Activated CD4-positive, alpha-beta T cell treated with anti-CD3 and anti-CD28 coated beads for 36 hours (primary cell): Measurements from ENCODE around the gene ATP1A3. TPM values are rescaled to one million over a fixed set of nuclear protein-coding genes. Genes with fewer than 3 reads are reported as not detected.
"Not testable (repeated sequence)": the region's sequence is repeated elsewhere in the genome, so short reads cannot be mapped to it uniquely, and the experiment has no call there.

ENCODE experiments used
- ATAC-seq: fragments of 200-7000 bp; cut with Tn5 transposase; one replicate; pipeline ENCODE4 v1.10.0; 2021; ENCODE audit warnings: mild to moderate bottlenecking, moderate library complexity
- CTCF ChIA-PET: fragments of 350-600 bp; sonication (Branson Sonifier 250); formaldehyde crosslinking; loops from one replicate; lab custom pipeline; 2021; ENCODE audit warnings: antibody characterized with exemption; lab: Charles Lee
- POLR2A ChIA-PET: fragments of 350-600 bp; sonication (Branson Sonifier 250); formaldehyde crosslinking; loops from one replicate; lab custom pipeline; 2021; ENCODE audit warnings: antibody characterized with exemption, inconsistent platforms; lab: Charles Lee
- DNase-seq: peaks from one replicate; pipeline ENCODE4 v3.0.0-alpha.2; 2020
- H3K27ac Mint-ChIP-seq: one replicate; pipeline ENCODE4 v1.8.0; 2021; ENCODE audit warnings: mixed read lengths
- H3K27me3 Mint-ChIP-seq: one replicate; pipeline ENCODE4 v1.8.0; 2021; ENCODE audit warnings: mixed read lengths
- H3K36me3 Mint-ChIP-seq: one replicate; pipeline ENCODE4 v1.8.0; 2021; ENCODE audit warnings: low read depth, mixed read lengths
- H3K4me1 Mint-ChIP-seq: one replicate; pipeline ENCODE4 v1.8.0; 2021; ENCODE audit warnings: mixed read lengths
- H3K4me3 Mint-ChIP-seq: one replicate; pipeline ENCODE4 v1.8.0; 2021; ENCODE audit warnings: mild to moderate bottlenecking, moderate library complexity, mixed read lengths
- H3K9me3 Mint-ChIP-seq: one replicate; pipeline ENCODE4 v1.8.0; 2021; ENCODE audit warnings: low read depth, mixed read lengths
- intact Hi-C, 2 experiments: fragments of 100-400 bp; cut with DNase I in 1 of 2; cut with micrococcal nuclease in 1 of 2; formaldehyde crosslinking; loops; one replicate each; pipeline versions ENCODE4 v1.14.2 to v1.15.1; 2022 to 2024; cut with DNase I, micrococcal nuclease
- total RNA-seq, 2 experiments: library from RNA; stranded (reverse); gene quantifications; one replicate each; pipeline ENCODE4 v1.2.3, GENCODE V29; 2021

ATP1A3 gene
- total RNA-seq, 2 experiments from 2014 or later = 1.8 TPM

GRCh38 chr19:41941410-41942202 lies 52.4 kb downstream of the ATP1A3 start:
- no peaks in the 10 kb centered on the region for H3K9me3 Mint-ChIP-seq
- H3K4me1 Mint-ChIP-seq = peaks cover 41% of the 10 kb centered on the region
- intact Hi-C loops = loop anchor here in 1 of 2 experiments (10.0 kb wide), 2 partner anchors 167 to 397 kb away; no protein-coding TSS in a partner anchor
- H3K27me3 Mint-ChIP-seq = peaks cover 4% of the 10 kb centered on the region
- H3K4me3 Mint-ChIP-seq = peak overlapping the region; percentile 24
- ChIA-PET POLR2A (no interaction called here), CTCF (interaction anchor here (0.6 to 1.4 kb wide), 4 partner anchors 9 to 55 kb away, joined by 3 to 4 read pairs (median 4); partner anchors contain the start of gene ERFL)
- H3K36me3 Mint-ChIP-seq = no peaks in the 10 kb centered on the region
- no peak for ATAC-seq
- H3K27ac Mint-ChIP-seq = peak overlapping the region; percentile 38
- no peak for DNase-seq

GRCh38 chr19:41940731-41941409 lies 53.2 kb downstream of the ATP1A3 start:
- Mint-ChIP-seq H3K4me1 (peaks cover 41% of the 10 kb centered on the region), H3K27me3 (peaks cover 4% of the 10 kb centered on the region), H3K27ac (peak overlapping the region; percentile 86), H3K9me3 (no peaks in the 10 kb centered on the region), H3K4me3 (peak overlapping the region; percentile 75), H3K36me3 (no peaks in the 10 kb centered on the region)
- ATAC-seq (no peak), DNase-seq (no peak)
- CTCF ChIA-PET = interaction anchor here (1.4 kb wide), 2 partner anchors 10 to 54 kb away, joined by 4 read pairs; no protein-coding TSS in a partner anchor
- POLR2A ChIA-PET = no interaction called here
- intact Hi-C loops = loop anchor here in 1 of 2 experiments (10.0 kb wide), 2 partner anchors 166 to 396 kb away; no protein-coding TSS in a partner anchor

GRCh38 chr19:41939861-41940730 lies 53.9 kb downstream of the ATP1A3 start:
- Mint-ChIP-seq H3K36me3 (no peaks in the 10 kb centered on the region), H3K4me1 (peaks cover 38% of the 10 kb centered on the region), H3K4me3 (peak overlapping the region; percentile 75), H3K27me3 (peaks cover 4% of the 10 kb centered on the region), H3K9me3 (no peaks in the 10 kb centered on the region), H3K27ac (peak overlapping the region; percentile 86)
- ATAC-seq (peak; percentile 27), DNase-seq (peak; percentile 66)
- intact Hi-C loops = loop anchor here in 1 of 2 experiments (10.0 kb wide), 2 partner anchors 165 to 395 kb away; no protein-coding TSS in a partner anchor
- ChIA-PET CTCF (interaction anchor here (1.4 kb wide), 1 partner anchor 10 kb away, joined by 4 read pairs; no protein-coding TSS in a partner anchor), POLR2A (no interaction called here)

- H3K4me1 Mint-ChIP-seq = peaks cover 40% of the 10 kb centered on the region
- DNase-seq, CTCF ChIA-PET, ATAC-seq, H3K27me3 Mint-ChIP-seq, H3K36me3 Mint-ChIP-seq, POLR2A ChIA-PET, H3K4me3 Mint-ChIP-seq, intact Hi-C loops, H3K9me3 Mint-ChIP-seq, H3K27ac Mint-ChIP-seq: not testable (repeated sequence)
Observed at GRCh38 chr19:41939209-41939608, 54.8 kb downstream of the ATP1A3 start.

- peak overlapping the region; percentile 14 for H3K27ac Mint-ChIP-seq
Observed at GRCh38 chr19:41937525-41938468, 56.2 kb downstream of the ATP1A3 start.

GRCh38 chr19:41936961-41937360 lies 57.1 kb downstream of the ATP1A3 start:
- ATAC-seq = no peak
- Mint-ChIP-seq H3K27me3 (peaks cover 2% of the 10 kb centered on the region), H3K4me1 (peaks cover 39% of the 10 kb centered on the region), H3K36me3 (no peaks in the 10 kb centered on the region), H3K4me3 (no peak overlapping the region), H3K27ac (no peak overlapping the region), H3K9me3 (no peaks in the 10 kb centered on the region)
- POLR2A ChIA-PET = interaction anchor here (0.6 to 1.4 kb wide), 3 partner anchors 8 to 72 kb away, joined by 5 to 6 read pairs (median 5); no protein-coding TSS in a partner anchor
- CTCF ChIA-PET = interaction anchor here (0.6 to 1.3 kb wide), 8 partner anchors 8 to 63 kb away, joined by 3 to 7 read pairs (median 4); no protein-coding TSS in a partner anchor
- DNase-seq = no peak
- intact Hi-C loops = no loop called here

More at GRCh38 chr19:41937525-41938468, 56.2 kb downstream of the ATP1A3 start:
- ChIA-PET POLR2A (interaction anchor here (0.6 to 1.4 kb wide), 3 partner anchors 7 to 73 kb away, joined by 5 to 6 read pairs (median 5); no protein-coding TSS in a partner anchor), CTCF (interaction anchor here (0.8 to 1.3 kb wide), 6 partner anchors 8 to 64 kb away, joined by 3 to 6 read pairs (median 4); no protein-coding TSS in a partner anchor)
- Mint-ChIP-seq H3K4me3 (no peak overlapping the region), H3K9me3 (no peaks in the 10 kb centered on the region), H3K36me3 (no peaks in the 10 kb centered on the region), H3K27me3 (peaks cover 3% of the 10 kb centered on the region), H3K4me1 (peaks cover 41% of the 10 kb centered on the region)
- intact Hi-C loops = no loop called here
- DNase-seq (no peak), ATAC-seq (no peak)

GRCh38 chr19:41936416-41936850 lies 57.6 kb downstream of the ATP1A3 start:
- DNase-seq = peak; percentile 50

GRCh38 chr19:41935760-41936415 lies 58.1 kb downstream of the ATP1A3 start:
- Mint-ChIP-seq H3K27ac (no peak overlapping the region), H3K27me3 (peaks cover 2% of the 10 kb centered on the region), H3K9me3 (no peaks in the 10 kb centered on the region), H3K4me1 (peaks cover 32% of the 10 kb centered on the region), H3K36me3 (no peaks in the 10 kb centered on the region), H3K4me3 (no peak overlapping the region)
- POLR2A ChIA-PET = no interaction called here
- ATAC-seq (no peak), DNase-seq (no peak)
- CTCF ChIA-PET = interaction anchor here (1.0 kb wide), 1 partner anchor 9 kb away, joined by 7 read pairs; no protein-coding TSS in a partner anchor
- intact Hi-C loops = loop anchor here (1.0 to 2.0 kb wide), 3 partner anchors 15 to 63 kb away; no protein-coding TSS in a partner anchor

More at GRCh38 chr19:41936416-41936850, 57.6 kb downstream of the ATP1A3 start:
- no peaks in the 10 kb centered on the region for H3K36me3 Mint-ChIP-seq
- peaks cover 35% of the 10 kb centered on the region for H3K4me1 Mint-ChIP-seq
- POLR2A ChIA-PET = interaction anchor here (1.2 kb wide), 1 partner anchor 9 kb away, joined by 6 read pairs; no protein-coding TSS in a partner anchor
- peak; percentile 57 for ATAC-seq
- CTCF ChIA-PET = interaction anchor here (0.6 to 1.0 kb wide), 2 partner anchors 9 to 29 kb away, joined by 4 to 7 read pairs; no protein-coding TSS in a partner anchor
- peaks cover 2% of the 10 kb centered on the region for H3K27me3 Mint-ChIP-seq
- no peak overlapping the region for H3K4me3 Mint-ChIP-seq
- H3K27ac Mint-ChIP-seq = no peak overlapping the region
- intact Hi-C loops = no loop called here
- no peaks in the 10 kb centered on the region for H3K9me3 Mint-ChIP-seq

GRCh38 chr19:41934849-41935374 lies 59.1 kb downstream of the ATP1A3 start:
- no peak overlapping the region for H3K4me3 Mint-ChIP-seq
- peak; percentile 77 for ATAC-seq
- peak; percentile 89 for DNase-seq
- CTCF ChIA-PET = no interaction called here
- H3K36me3 Mint-ChIP-seq = no peaks in the 10 kb centered on the region
- POLR2A ChIA-PET = interaction anchor here (0.6 kb wide), 1 partner anchor 11 kb away, joined by 3 read pairs; no protein-coding TSS in a partner anchor
- H3K9me3 Mint-ChIP-seq = no peaks in the 10 kb centered on the region
- peaks cover 38% of the 10 kb centered on the region for H3K4me1 Mint-ChIP-seq
- peaks cover 2% of the 10 kb centered on the region for H3K27me3 Mint-ChIP-seq
- intact Hi-C loops = loop anchor here (1.0 to 2.0 kb wide), 4 partner anchors 16 to 62 kb away; no protein-coding TSS in a partner anchor
- peak overlapping the region; percentile 57 for H3K27ac Mint-ChIP-seq
